CD4-positive, alpha-beta T cell treated with Interleukin-4 for 4 hours (primary cell): Measurements from ENCODE around the gene CBX1.

ENCODE experiments used
- DNase-seq: peaks from one replicate; pipeline ENCODE4 v3.0.0-alpha.2; 2020

CBX1 gene

DNA sequence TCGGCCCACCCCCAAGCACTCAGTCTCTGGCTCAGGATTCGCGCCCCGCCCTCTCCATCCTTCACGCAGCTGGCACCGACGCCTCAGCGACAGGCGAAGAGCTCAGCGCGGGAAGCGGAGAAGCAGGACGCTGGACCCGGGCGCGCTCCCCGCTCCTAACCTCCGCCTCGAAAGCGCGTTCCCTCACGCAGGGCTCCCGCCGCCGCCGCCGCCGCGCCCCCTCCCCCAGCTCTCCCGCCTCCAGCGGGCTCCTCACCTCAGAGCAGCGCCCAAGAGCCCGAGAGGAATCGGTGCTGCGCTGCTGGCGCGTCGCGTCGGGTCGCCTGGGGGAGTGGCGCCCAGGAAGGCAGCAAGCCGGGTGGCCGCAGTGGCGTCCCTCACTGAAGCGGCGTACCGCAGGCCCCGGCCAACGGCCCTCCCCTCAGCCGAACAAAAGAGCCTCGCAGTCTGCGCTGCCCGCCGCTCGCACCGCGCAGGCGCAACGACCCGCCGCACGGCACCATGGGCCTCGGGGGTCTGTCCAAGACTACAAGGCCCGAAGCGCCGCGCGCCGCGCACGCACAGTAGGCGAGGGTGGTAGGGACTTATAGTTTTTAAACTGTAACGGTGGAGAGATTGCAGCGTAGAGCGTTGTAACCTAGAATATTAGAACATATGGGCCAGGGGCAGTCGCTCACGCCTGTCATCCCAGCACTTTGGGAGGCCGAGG is at the start of gene CBX1:
Gene CBX1 (minus strand): TSS at position 467 of the 709 bp plus-strand sequence. CDS start 24,474 bp downstream, outside the sequence.
- DNase-seq, result peak; percentile 93

DNA sequence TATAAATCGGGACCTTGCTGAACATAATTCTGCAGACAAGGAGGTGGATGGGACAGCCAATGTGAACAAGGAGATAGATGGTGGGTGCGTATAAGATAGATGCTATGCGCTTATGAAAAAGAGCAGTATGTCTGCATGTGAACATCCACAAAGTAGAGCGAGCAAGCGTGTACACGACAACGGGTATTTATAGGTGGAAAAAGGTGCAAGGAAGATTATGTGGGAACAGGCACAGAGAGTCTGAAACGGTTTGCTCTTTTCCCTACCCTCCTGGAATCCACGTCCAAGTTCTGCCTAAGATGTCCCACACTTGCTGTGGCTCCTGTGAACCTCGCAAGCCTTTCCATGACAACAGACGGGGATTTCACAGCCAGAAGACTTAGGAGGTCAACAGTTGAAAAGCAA is 49.3 kb upstream of the CBX1 start:
- DNase-seq, result no peak

- DNase-seq, result no peak
These were observed 48.6 kb upstream of the CBX1 start for GRCh38 chr17:48149787-48150463.

GRCh38 chr17:48148854-48149786 is 47.8 kb upstream of the CBX1 start:
- no peak for DNase-seq

DNA sequence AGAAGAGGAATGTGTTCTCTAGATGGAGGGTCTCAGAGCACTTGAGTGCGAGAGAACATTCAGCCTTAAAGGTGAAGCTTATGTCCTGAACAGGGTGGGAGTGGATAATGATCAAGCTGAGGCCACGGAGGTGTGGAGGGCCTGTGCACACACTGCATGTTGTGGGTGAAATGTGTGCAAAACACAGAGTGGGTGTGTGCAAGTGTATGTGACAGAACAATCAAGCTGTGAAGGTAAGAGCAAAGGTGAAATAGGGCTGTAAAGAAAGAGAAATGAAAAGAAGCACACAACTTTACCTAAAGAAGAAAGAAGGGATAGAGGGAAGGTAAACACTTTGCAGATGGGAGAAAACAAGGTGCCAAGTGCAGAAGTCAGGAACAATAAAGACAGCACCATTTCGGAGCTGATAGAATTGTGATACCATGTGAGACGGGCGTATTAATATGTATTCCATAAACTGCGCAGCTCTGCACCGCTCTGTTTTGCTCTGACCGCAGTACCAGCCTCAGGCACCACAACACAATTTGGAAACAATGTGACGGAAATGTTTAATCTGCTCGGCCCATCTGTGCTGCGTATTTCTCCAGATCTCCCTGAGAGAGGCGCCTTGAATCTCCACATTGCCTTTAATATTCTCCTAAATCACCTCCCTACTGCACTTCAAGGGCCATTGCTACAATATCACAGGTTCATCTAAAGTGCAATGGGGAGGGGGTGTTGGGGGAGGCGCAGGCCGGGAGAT is 46.9 kb upstream of the CBX1 start:
- no peak for DNase-seq

DNA sequence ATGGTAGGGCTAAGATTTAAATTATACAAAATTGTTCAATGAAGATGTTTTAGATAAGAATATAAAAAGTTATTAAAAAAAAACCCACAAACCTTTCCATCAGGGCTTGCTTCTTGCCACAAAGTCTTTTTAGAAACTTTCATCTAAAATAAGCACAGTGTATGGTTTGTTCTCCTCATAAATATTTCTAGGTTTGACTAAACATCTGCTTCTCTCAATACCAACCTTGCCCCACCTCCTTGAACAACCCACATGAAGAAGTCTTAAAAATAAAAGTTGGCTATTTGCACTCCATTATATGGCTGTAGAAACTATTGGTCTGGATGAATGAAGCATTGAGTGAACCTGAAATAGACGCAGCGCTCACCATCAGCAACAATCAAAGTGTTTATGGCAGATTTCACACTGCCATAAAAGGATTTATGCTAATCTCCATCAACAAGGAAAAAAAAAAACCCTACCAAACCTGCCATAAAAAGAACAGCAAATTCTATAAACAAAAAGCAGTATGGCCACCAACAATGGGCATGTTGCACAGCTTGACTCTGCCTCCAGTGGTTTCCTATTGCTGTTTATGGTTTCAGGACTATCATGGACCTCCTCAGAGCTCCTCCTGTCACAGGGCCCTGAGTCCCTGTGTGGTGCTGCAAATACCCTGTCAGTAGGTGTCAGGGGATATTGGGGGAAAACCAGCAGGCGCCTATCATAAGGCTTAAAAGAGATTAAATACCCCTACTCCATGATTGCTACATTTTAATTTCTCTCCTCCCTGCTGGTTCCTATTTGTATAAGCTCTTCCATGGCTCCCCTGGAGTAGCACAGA is 43.9 kb upstream of the CBX1 start:
- no peak for DNase-seq

DNA sequence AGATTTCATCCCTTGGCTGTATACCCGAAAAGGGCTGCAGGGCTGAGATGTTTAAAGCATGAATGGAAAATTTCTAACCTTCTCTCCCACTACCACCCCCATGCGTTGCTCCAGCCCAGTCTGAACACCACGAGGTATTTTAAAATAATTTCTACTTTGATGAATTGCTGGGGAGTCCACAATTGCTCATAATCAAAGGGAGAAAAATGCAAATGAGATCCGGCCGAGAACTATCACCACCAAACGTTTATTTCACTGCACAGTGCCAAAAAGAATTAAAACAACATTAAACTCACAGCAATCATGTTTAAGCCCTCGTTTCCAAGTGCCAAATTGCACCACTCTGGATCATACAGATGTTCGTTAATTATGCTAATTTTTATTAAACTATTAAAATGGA is 43.0 kb upstream of the CBX1 start:
- DNase-seq, result no peak

DNA sequence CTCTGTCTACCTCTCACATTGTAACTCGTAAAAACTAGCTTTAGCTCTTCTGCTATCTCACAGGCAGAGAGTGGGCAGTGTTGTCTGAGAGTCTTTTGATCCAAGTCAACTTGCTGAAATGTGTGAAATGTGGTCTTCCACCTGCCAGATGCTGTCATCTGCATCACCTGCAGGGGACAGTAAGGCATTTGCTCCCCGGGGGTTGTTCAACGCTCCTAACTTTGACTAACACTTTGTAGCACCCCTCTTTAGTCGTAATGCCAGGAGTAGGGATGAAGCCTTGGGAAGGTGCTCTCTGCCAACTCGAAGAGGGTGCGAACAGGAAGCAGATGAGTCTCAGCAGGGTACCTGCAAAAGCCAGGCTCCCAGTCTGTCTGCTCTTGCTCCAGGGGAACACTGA is 42.4 kb upstream of the CBX1 start:
- DNase-seq, result no peak

- DNase-seq, result no peak
These were observed 38.7 kb upstream of the CBX1 start for GRCh38 chr17:48139944-48140343.

- no peak for DNase-seq
These were observed 36.4 kb upstream of the CBX1 start for GRCh38 chr17:48137656-48138055.

DNA sequence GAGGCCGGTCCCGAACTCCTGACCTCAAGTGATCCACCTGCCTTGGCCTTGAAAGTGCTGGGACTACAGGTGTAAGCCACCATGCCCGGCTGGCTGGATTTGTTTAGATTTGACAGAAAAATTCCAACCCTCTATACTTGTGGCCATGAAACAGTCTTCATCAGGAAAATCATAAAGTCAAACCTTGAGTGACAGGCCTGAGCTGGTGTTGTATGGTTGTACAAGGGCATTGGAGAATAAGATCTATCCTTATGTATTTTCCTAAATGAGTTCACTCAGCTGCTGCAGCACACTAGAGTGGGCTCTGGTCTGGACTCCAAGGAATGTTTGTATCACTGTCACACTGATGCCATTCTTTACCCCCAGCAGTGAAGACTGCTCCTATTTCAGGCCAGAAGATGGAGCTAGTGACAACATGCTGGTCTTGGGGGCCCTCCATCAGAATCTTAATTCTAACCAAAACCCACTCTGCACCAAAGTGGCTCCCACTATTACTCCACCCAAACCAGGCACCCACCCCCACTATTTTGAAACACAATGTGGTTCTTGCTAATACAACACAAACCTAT is 33.7 kb upstream of the CBX1 start:
- no peak for DNase-seq

- no peak for DNase-seq
These were observed 31.1 kb upstream of the CBX1 start for GRCh38 chr17:48132385-48132784.

DNA sequence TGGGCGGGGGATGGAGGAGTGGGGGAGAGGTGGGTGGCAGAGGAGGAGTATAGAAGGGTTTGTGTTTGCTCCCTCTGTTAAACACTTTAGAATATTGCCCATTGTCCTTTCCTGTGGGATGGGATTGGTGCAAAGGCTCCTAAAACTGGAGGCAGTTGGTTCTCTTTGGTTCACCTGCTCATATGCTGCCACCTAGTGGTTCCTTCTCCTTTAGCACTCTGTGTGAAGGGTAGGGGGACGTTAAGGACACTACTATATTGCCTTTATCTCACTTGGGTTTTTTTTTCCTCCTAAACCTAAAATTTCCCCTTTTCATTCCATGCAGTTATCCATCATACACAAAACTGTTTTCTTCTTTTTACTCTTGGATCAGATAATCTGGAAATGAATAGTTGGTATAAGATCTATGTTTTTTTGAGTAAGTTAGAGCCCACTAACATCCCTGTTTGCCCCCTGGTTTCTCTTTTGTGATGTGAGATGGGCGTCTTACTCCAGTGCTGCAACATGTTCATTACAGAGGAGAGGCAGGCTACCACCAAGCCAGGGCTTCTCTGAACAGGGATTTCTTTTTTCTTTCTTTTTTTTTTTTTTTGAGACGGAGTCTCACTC is 30.0 kb upstream of the CBX1 start:
- peak; percentile 64 for DNase-seq

GRCh38 chr17:48129981-48130380 is 28.7 kb upstream of the CBX1 start:
- DNase-seq, result no peak

GRCh38 chr17:48128400-48128799 is 27.1 kb upstream of the CBX1 start:
- DNase-seq, result no peak

DNA sequence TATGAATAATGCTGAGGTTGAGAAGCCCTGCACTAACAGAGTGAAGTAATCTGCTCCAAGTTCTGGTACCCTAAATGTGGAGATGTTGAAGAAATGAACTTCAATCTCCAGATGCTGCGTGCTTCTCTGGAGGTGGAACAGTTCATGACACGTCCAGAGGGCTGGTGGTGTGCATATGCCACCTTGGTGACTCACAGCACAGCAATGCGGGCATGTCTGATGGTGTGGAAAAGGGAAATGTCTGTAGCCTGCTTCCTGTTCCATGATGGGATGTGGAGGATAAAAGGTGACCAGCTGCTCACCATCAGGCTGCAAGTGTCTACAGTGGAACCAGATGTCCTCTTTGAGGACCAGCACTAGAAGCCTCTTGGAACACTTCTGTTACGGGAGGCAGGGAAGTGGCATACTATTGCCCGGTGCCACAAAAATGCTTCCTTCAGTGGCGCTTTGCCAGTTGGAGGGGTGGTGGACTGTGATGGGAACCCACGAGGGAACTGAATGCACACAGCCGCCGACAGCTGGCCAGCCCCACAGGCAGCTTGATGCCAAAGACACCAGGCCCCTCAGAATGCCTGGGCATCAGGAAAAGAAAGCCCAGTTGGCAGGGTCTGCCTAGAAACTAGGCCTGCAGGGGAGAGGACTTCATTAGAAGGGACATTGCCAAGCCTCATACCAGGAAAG is 26.2 kb upstream of the CBX1 start:
- no peak for DNase-seq

DNA sequence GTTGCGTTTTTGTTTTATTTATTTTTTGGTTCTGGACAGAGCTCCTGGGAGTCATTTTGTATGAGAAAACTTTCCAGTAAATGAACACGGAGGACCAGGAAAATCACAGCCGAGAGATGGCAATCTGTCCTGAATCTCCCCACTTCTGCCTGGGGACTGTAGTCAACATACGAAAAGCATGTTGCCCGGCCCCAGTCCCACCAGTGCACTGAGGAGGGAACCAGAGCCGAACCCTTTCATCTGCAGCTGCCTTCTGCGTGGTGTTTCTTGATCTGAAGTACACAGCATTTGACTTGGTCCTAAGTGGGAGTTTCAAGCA is 25.2 kb upstream of the CBX1 start:
- no peak for DNase-seq

DNA sequence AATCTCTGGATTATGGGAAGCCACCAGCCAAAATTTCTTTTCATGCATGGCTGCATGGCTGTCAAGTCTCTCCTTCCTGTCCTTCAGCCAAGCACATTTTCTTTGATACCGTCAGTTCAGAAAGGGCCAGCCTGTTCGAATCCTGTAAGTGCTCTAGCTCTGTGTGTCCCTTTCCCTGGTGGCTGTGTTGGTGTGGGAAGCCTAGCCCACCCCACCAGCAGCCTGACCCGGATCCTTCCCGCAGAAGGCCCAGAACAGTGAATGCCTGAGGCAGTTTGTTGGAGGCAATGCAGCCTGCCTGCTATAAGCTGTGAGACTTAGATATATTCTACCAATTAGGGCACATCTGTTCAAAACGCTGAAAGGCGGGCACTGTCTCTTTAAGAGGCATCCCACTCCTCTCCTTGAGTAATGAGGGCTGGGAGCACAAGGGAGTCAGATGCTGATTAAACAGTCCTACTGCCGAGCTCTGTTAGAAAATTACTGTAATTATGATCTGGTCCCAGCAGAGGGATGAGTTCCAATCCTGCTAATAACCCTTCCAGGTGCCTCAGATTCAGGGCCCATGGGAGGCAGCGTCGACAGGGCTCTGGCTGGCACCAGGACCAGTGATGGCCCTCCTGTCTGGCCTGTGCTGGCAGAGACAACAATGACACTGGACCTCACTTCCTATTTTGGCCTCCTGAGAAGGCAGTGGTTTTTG is 24.7 kb upstream of the CBX1 start:
- DNase-seq, result no peak

- DNase-seq, result no peak
These were observed 22.6 kb upstream of the CBX1 start for GRCh38 chr17:48123776-48124388.

GRCh38 chr17:48123111-48123510 is 21.8 kb upstream of the CBX1 start:
- DNase-seq, result no peak
